ENCODE results near the gene PTGIS.

DNA sequence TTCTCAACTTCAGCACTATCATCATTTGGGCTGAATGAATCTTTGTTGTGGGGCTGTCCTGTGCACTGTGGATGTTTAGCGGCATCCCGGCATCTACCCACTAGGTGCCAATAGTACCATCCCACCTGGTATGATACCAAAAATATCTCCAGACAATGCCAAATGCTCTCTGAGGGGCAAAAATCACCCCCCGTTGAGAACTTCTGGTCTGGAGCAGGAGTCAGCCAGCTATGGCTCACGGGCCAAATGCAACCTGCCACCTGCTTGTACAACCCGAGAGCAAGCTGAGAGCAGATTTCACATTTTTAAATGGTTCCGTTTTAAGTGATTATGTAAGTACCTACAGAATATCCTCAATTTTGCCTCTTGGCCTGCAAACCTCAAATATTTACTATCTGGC, 112.2 kb downstream of the PTGIS start:
- TF ChIP-seq, protein P1, sequence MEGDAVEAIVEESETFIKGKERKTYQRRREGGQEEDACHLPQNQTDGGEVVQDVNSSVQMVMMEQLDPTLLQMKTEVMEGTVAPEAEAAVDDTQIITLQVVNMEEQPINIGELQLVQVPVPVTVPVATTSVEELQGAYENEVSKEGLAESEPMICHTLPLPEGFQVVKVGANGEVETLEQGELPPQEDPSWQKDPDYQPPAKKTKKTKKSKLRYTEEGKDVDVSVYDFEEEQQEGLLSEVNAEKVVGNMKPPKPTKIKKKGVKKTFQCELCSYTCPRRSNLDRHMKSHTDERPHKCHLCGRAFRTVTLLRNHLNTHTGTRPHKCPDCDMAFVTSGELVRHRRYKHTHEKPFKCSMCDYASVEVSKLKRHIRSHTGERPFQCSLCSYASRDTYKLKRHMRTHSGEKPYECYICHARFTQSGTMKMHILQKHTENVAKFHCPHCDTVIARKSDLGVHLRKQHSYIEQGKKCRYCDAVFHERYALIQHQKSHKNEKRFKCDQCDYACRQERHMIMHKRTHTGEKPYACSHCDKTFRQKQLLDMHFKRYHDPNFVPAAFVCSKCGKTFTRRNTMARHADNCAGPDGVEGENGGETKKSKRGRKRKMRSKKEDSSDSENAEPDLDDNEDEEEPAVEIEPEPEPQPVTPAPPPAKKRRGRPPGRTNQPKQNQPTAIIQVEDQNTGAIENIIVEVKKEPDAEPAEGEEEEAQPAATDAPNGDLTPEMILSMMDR (IDR thresholded peaks at IDR 0.05), result no peak
- no peak for TF ChIP-seq EZH2 (IDR thresholded peaks at IDR 0.05; ENCODE audit: borderline replicate concordance, insufficient read depth, low read depth, low read length, poor library complexity, severe bottlenecking)
